GM12801 (cell line): ENCODE data around the gene MCTP2.

Source experiments
- CTCF ChIP-seq: IDR thresholded peaks from one replicate; pipeline ENCODE4 v1.5.1; 2011; ENCODE audit warnings: control low read depth; ENCODE audit not compliant: insufficient read length; ENCODE audit errors: extremely low read depth

Gene MCTP2

GRCh38 chr15:94348084-94348483 lies 116.7 kb downstream of the MCTP2 start:
- no peak for TF ChIP-seq CTCF

- TF ChIP-seq CTCF, result no peak
Measured at GRCh38 chr15:94351031-94351535, 119.7 kb downstream of the MCTP2 start.

- TF ChIP-seq CTCF, result no peak
Measured at GRCh38 chr15:94352636-94353487, 121.5 kb downstream of the MCTP2 start.

DNA sequence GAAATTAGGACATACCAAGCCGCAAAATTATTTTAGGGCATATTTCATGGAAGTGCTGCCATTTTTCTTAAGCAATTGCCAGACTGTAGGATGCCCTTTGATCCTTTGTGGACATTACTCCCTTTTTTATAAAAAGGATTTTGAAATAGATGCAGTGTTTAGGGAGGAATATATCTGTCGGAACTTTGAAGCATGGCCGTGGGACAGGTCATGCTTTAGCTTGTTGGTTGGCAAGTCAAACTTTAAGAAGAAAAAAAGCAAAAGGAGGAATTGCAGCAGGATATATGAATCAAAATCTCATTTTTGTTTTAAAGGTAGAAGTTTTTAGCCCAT lies 122.1 kb downstream of the MCTP2 start:
- TF ChIP-seq CTCF, result no peak

DNA sequence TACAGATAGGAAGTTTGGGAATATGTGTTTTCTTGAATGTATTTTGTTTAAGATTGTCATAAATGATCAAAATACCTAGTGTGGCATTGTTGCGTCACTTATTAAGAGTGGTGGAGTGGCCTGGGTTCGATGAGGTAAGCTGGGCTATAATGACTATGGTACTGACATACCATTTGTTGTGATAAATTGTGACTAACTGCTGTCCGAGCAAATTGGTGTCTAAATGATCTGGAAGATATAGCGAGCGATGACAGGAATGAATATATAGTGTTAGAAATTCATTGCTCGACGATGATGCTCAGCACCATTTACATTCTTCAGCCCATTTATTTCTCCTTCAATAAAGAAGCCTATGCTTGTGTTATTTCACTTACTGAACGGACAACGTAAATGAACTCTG lies 123.3 kb downstream of the MCTP2 start:
- no peak for TF ChIP-seq CTCF

- TF ChIP-seq CTCF, result no peak
Measured at GRCh38 chr15:94359716-94360115, 128.4 kb downstream of the MCTP2 start.

DNA sequence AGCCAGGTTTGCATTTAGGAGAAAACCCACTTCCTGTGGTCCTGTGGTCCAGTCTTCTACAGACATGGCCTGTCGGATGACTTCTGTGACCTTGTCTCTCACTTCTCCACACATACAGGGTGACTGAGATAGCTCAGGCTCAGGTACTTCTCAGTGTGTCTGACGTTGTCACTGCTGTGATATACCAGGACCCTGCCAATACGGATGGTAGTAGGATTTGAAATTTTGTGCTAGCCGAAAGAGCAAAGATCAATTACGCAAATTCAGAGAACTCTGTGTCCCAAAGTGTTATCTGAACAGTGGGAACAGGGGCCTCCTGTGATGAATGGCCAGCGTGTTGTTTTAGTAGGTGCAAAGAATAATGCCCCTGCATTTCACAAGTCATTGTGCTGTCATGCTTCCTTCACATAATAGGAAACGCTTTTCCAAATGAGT lies 128.9 kb downstream of the MCTP2 start:
- TF ChIP-seq CTCF, result no peak
